22Rv1 (cell line): ENCODE results near the gene REST.
A peak's percentile ranks its signal among the peaks of the same experiment; 100 is the strongest.

Experiments
- H3K27ac ChIP-seq: fragments of 450-650 bp; 2 replicates; pipeline ENCODE4 v1.5.1; 2017
- ZFX ChIP-seq: fragments of 450-650 bp; IDR thresholded peaks from 2 replicates; pipeline ENCODE4 v1.6.1; 2017; ENCODE audit warnings: antibody characterized with exemption, borderline replicate concordance
- TF ChIP-seq, protein P1 (sequence below): fragments of 450-650 bp; IDR thresholded peaks from 2 replicates; pipeline ENCODE4 v1.5.1; 2017; ENCODE audit warnings: mild to moderate bottlenecking

Gene REST

GRCh38 chr4:56940971-56941370 is 33.3 kb downstream of the REST start:
- H3K27ac ChIP-seq, result 0 out of 2 replicates have a peak overlapping the region, but pooled peaks have one; percentile 17

GRCh38 chr4:56941403-56941802 is 33.7 kb downstream of the REST start:
- 0 out of 2 replicates have a peak overlapping the region, but pooled peaks have one; percentile 17 for H3K27ac ChIP-seq
- TF ChIP-seq ZFX, result no peak
- TF ChIP-seq, protein P1, sequence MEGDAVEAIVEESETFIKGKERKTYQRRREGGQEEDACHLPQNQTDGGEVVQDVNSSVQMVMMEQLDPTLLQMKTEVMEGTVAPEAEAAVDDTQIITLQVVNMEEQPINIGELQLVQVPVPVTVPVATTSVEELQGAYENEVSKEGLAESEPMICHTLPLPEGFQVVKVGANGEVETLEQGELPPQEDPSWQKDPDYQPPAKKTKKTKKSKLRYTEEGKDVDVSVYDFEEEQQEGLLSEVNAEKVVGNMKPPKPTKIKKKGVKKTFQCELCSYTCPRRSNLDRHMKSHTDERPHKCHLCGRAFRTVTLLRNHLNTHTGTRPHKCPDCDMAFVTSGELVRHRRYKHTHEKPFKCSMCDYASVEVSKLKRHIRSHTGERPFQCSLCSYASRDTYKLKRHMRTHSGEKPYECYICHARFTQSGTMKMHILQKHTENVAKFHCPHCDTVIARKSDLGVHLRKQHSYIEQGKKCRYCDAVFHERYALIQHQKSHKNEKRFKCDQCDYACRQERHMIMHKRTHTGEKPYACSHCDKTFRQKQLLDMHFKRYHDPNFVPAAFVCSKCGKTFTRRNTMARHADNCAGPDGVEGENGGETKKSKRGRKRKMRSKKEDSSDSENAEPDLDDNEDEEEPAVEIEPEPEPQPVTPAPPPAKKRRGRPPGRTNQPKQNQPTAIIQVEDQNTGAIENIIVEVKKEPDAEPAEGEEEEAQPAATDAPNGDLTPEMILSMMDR, result no peak

More at GRCh38 chr4:56940971-56941370, 33.3 kb downstream of the REST start:
- TF ChIP-seq, protein P1, result no peak
- TF ChIP-seq ZFX, result no peak

DNA sequence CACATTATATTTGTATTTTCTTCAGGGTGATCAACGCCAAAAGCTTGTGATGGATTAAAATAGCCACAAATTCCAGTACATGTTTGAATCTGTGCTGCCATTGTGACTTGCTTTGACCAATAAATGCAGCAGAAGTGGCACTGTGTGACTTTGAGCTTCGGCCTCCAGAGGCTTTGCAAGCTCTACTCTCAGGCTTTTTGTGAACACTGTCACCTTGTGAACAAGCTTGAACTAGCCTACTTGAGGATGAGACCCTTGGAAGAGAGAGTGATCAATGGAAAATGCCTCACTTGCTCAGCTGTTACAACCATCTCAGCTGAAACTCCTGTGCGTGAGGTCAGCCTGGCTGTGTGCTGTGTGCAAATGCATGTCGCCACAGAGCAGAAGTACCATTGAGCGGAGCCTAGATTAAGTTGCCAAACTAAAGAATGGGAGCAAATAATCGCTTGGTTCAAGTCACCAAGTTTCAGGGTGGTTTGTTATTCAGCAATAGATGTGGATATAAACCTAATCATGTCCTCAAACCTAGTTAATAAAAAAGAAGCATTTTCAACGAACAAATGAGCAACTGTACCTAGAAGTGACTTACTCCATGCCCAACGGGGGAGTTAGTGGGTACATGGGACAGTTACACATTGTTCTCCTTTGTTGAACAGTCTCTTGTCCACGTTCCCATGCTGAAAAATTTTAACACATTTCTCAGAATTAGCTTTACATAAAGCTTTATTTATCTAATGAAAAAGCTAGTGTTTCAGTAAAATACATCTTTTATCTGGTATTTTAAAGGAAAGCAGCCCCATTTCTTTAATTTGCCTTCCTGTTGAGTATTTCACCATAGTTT is 46.2 kb downstream of the REST start:
- no peak overlapping the region for H3K27ac ChIP-seq
- TF ChIP-seq, protein P1, result no peak
- no peak for TF ChIP-seq ZFX

- TF ChIP-seq, protein P1, result no peak
- no peak for TF ChIP-seq ZFX
- no peak overlapping the region for H3K27ac ChIP-seq
Observed at GRCh38 chr4:56958111-56958517, 50.4 kb downstream of the REST start.

DNA sequence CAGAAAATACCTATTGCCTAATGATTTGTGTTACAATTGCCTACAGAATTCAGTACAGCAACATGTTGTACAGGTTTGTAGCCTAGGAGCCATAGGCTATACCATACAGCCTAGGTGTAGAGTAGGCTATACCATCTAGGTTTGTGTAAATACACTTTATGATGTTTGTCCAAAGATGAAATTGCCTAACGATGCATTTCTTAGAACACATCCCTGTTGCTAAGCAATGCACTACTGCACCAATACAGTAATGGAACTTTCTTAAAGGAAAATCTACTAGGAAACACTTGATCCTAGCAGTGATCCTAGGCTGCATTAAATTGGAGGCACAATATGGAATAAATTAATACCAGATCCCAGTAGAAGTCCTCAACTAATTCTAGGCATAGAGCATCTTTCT is 51.4 kb downstream of the REST start:
- no peak for TF ChIP-seq ZFX
- TF ChIP-seq, protein P1, result no peak
- no peak overlapping the region; the same call in 1 of the 2 replicates for H3K27ac ChIP-seq

DNA sequence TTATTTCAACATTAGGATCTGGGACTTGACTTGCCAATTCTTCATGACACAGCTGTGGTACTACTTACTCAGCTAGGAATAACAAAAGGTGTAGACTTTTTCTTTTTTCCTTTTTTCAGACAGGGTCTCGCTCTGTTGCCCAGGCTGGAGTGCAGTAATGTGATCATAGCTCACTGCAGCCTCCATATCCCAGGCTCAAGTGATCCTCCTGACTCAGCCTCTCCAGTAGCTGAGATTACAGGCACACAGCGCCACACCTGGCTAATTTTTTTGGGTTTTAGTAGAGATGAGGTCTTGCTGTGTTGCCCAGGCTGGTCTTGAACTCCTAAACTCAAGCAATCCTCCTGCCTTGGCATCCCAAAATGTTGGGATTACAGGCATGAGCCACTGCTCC is 53.4 kb downstream of the REST start:
- H3K27ac ChIP-seq, result 0 out of 2 replicates have a peak overlapping the region, but pooled peaks have one; percentile 18
- no peak for TF ChIP-seq ZFX
- TF ChIP-seq, protein P1, result no peak

DNA sequence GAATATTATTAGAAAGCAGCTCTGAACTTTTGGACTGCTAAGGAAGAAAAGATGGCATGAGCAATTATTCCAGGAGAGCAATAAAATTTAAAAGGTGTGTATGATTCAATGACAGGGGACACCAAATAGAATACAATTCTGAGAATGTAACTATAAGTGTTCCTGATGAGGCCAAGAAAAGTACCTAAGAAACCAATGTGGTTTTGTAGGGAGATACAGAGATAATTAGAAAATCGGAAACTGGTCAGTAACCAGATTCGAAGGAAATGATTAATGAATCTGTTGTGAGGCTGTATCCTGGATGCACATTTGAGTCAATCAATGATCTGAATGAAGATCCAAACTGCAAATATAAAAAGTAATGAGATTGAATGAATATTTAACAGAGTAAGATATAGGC is 63.7 kb downstream of the REST start:
- TF ChIP-seq, protein P1, result no peak
- no peak for TF ChIP-seq ZFX
- no peak overlapping the region for H3K27ac ChIP-seq
